DOHH2 (cell line): ENCODE data around the gene LRCH1.

Experiments used
- CTCF ChIP-seq: fragments of 200-600 bp; sonication (generic); IDR thresholded peaks from one replicate; pipeline ENCODE4 v1.5.1; 2014; ENCODE audit warnings: antibody characterized with exemption, mild to moderate bottlenecking, low read depth, low read length; ENCODE audit not compliant: poor library complexity, severe bottlenecking
- EZH2phosphoT487 ChIP-seq: fragments of 200-600 bp; sonication (generic); IDR thresholded peaks from 2 replicates; pipeline ENCODE4 v1.6.1; 2017; ENCODE audit warnings: borderline replicate concordance, mild to moderate bottlenecking, antibody characterized with exemption, low read length, moderate library complexity, mixed read lengths

GRCh38 chr13:46592385-46592784, 39.4 kb downstream of the LRCH1 start:
- TF ChIP-seq CTCF (no peak), EZH2phosphoT487 (no peak)
